AG20443 (cell line): Measurements from ENCODE around the gene ENTPD7.
A peak's percentile ranks its signal among the peaks of the same experiment; 100 is the strongest.
"Not testable (repeated sequence)": the region's sequence is repeated elsewhere in the genome, so short reads cannot be mapped to it uniquely, and the experiment has no call there.

Experiments
- DNase-seq: peaks from one replicate; pipeline ENCODE4 v3.0.0; 2012; ENCODE audit warnings: low spot score, mixed read lengths

Gene ENTPD7

DNA sequence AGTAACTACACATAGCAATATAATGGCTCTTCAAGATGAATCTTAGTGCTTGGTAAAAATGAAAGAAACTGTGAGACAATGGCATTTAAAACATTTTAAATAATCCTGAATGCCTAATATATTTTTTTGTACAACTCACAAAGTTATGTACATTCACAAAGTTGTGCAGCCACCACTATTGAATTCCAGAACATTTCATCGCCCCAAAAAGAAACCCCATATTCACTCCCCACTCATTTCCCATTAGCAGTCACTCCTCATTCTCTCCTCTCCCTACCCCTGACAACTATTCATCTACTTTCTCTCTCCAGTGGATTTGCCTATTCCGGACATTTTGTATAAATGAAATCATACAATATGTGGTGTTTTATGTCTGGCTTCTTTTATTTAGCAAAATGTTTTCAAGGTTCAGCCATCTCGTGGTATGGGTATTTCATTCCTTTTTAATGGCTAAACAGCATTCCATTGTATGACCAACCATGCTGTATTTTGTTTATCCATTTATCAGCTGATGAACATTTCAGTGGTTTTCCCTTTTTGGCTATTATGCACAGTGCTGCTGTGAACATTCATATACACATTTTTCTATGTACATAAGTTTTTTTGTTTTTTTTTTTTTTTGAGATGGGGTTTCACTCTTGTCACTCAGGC lies 34.7 kb downstream of the ENTPD7 start:
- peak; percentile 58 for DNase-seq

- DNase-seq, result peak; percentile 62
Measured at GRCh38 chr10:99695761-99696160, 36.5 kb downstream of the ENTPD7 start.

DNA sequence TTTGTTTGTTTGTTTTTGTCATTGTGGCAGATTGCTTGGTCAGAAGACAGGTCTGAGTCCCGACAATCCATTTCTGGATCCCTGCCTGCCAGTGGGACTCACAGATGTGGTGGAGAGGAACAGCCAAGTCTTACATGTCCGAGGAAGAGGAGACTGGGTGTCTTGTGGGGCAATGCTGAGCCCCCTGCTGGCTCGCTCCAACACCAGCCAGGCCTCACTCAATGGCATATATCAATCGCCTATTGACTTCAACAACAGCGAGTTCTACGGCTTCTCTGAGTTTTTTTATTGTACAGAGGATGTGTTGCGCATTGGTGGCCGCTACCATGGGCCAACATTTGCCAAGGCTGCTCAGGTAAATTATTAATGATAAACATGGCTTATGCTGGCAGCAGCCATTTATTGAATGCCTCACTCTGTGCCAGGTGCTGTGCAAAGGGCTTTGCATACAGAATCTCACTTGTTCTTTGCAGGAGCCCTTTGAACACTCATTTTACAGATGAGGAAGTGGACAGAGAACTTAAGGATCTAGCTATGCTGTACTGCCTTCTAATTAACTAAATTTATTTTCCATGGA lies 39.3 kb downstream of the ENTPD7 start:
- no peak for DNase-seq

- DNase-seq, result no peak
Measured at GRCh38 chr10:99700649-99701048, 41.3 kb downstream of the ENTPD7 start.

GRCh38 chr10:99708428-99709012 lies 49.2 kb downstream of the ENTPD7 start:
- peak; percentile 22 for DNase-seq

- DNase-seq, result peak; percentile 31
Measured at GRCh38 chr10:99709480-99710229, 50.3 kb downstream of the ENTPD7 start.

- DNase-seq, result peak; percentile 57
Measured at GRCh38 chr10:99711129-99711719, 51.9 kb downstream of the ENTPD7 start.

GRCh38 chr10:99714446-99714845 lies 55.1 kb downstream of the ENTPD7 start:
- no peak for DNase-seq

GRCh38 chr10:99720387-99720786 lies 61.1 kb downstream of the ENTPD7 start:
- DNase-seq, result no peak

DNA sequence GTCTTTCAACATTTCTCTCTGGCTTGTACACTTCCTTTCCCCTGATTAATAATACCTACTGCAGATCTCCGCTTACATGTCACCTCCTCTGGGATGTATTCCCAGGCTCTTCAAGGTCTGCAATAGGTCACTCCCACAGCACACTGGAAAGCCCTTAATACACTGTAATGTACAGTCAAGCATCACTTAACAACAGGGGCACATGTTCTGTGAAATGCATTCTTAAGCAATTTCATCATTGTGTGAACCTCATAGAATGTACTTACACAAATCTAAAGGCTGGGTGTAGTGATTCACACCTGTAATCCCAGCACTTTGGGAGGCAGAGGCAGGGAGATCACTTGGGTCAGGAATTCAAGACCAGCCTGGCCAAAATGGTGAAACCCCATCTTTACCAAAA lies 70.7 kb downstream of the ENTPD7 start:
- DNase-seq, result no peak

DNA sequence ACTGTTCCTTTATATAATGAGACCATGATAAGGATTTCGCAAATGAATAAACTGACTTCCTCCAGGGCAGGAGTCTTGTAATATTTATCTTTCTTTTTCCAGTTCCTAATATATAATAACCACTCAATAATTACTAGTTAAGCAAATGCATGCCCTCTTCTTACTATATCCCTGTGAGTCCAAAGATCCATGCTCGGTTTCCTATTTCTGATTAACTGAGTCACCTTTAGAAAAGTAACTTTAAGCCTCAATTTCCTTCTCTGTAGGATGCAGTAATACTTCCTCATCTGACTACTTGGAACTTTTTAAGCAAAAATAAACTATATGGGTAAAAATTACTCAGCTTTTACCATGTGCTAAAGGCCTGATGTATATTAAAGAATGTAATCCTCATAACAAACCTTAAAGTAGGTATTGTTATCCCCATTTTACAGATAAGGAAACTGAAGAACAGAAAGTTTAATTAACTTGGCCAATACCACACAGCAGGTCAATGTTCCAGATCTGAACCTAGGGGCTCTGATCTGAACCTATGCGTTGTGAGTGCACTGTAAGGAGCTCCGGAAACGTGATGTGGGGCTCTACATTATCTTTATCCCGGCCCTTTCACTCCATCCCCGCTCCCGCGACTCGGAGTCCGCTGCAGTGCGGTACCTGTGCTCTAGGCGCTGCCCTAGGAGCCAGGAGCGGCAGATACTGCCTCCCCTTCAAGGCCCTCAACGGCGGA lies 72.2 kb downstream of the ENTPD7 start:
- DNase-seq, result no peak

DNA sequence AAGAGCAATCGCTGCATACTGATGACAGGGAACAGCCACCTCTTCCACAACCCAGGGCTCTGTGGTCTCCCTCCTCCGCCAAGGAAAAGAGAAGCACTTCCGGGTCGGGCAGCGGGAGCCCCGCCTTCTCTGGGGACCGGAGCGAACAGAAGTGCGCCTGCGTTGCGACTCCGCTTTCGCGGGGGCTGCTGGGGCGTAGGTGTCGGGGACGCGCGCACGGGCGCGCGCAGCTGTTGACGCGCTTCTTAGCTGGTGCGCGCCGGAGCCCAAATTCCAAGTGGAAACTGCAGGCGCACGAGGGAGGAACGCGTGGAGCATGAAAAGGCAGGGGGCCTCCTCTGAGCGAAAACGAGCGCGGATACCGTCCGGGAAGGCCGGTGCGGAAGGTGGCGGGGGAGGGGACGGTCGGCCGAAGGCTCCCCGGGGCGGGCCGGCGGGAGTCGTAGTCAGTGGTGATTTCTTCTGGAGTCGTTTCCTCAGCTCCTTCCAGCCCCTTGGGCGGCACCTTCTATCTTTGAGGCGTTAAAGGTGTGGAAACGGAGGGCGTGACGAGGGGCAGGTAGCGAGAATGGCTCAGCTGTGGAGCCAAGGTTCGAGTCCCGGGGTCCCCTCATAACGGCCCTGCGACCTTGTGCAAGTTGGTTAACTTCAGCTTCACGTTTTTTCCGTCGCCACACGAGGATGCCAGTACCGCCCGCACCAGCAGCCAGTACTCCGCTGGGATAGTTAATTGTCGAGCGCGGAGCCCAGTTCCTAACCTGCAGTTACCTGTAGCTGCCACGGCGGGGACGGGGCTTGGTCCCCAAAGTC lies 72.9 kb downstream of the ENTPD7 start, which contains the start of the genes COX15 and CUTC:
Gene COX15 (minus strand): TSS at position 95 of the 810 bp plus-strand sequence. CDS start 78 bp downstream, at position 17.
Gene CUTC (plus strand): TSS at position 202 of the 810 bp plus-strand sequence. CDS start 115 bp downstream, at position 317.
- peak; percentile 99 for DNase-seq

GRCh38 chr10:99733366-99733765 lies 74.1 kb downstream of the ENTPD7 start:
- no peak for DNase-seq

- DNase-seq, result not testable (repeated sequence)
Measured at GRCh38 chr10:99734111-99734510, 74.8 kb downstream of the ENTPD7 start.

DNA sequence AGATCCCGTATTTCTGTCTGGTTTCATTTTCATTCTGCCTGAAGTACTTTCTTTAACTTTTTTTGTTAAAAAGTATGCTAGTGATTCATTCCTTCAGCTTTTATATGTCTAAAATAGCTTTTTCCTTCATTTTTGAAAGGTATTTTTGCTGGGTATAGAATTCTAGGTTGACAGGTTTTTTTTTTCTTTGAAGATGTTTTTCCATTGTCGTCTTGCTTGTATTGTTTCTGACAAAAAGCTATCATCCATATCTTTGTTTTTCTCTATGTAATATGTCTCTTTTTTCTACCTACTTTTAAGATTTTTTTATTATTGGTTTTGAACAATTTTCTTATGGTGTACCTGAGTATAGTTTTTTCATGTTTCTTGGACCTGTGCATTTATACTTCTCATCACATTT lies 81.0 kb downstream of the ENTPD7 start:
- DNase-seq, result no peak

DNA sequence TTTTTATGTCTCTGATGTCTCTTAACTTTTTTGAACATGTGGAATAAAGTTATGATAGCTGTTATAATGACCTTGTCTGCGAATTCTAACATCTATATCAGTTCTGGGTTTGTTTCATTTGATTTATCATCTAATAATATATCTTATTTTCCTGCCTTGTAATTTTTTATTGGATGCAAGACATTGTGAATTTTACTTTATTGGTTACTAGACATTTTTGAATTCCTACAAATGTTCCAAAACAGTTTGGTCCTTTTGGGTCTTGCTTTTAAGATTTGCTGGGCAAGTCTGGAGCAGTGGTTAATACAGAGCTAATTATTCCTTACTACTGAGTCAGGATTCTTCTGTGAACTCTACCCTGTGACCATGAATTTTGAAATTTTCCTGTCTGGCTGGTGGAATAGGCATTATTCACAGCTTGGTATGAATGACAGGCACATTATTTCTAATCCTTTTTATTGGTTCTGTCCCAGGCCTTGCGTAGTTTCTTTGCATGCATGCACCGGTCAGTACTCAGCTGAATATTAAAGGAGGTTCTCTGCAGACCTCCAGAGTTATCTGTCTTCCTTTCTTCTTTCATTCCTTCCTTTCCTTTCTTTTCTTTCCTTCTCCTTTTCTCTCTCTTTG lies 81.7 kb downstream of the ENTPD7 start:
- no peak for DNase-seq

- no peak for DNase-seq
Measured at GRCh38 chr10:99742254-99742653, 82.9 kb downstream of the ENTPD7 start.

DNA sequence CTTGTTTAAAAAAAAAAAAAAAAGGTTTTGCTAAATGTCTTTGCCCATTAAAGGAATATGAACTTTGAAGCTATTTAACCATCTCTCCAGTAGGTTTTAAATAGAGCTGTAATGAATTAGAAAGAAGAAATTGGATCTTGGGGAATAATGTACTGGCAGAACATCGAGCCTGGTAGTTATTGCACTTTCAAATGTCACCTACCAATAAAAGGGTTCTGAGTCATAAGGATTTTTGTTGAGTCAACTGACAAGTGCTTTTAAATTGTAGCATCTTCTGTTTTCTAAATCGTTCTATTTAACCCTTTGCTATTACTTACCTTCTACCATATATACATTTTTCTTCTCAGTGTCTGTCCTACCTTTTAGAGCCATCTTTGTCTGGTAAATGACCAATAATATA lies 83.4 kb downstream of the ENTPD7 start:
- peak; percentile 24 for DNase-seq

DNA sequence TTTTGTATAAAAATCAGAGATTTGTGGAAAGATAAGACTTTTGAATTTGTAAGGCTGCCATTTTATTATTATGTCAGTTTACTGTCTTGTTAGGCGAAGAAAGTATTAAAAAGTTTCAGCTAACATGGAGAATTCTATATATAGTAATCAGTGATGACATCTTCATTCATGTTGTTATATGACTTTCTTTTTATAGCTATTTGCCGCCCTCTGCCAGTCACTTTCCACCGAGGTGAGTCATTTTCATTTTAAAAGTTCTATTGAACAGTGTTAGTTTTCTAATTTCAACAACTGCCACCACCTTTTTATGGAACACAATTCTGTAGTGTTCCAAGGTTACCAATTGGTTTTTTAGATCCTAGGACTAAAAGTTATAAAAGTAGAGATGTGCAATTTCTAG lies 84.5 kb downstream of the ENTPD7 start:
- no peak for DNase-seq

GRCh38 chr10:99746166-99746565 lies 86.9 kb downstream of the ENTPD7 start:
- not testable (repeated sequence) for DNase-seq
